Ovary (tissue), 9 donors: Measurements from ENCODE around the gene SARM1. TPM values are rescaled to one million over a fixed set of nuclear protein-coding genes. Genes with fewer than 3 reads are reported as not detected.

ENCODE experiments used
- DNase-seq, 5 donors: peaks; one replicate each; pipeline ENCODE4 v3.0.0-alpha.2; 2019 to 2020
- H3K27ac ChIP-seq, 2 donors: fragments of 200-600 bp; one replicate each; pipeline versions ENCODE4 v1.5.1 to v1.8.0; 2019 to 2022
- H3K27me3 ChIP-seq: fragments of 200-600 bp; one replicate; pipeline ENCODE4 v1.8.0; 2022
- H3K36me3 ChIP-seq: fragments of 200-600 bp; sonication (generic); one replicate; pipeline ENCODE4 v1.5.1; 2019
- H3K4me1 ChIP-seq: one replicate; pipeline ENCODE4 v1.8.1; 2013; ENCODE audit warnings: mild to moderate bottlenecking, moderate library complexity; ENCODE audit not compliant: insufficient read depth
- H3K4me3 ChIP-seq: fragments of 200-600 bp; sonication (generic); one replicate; pipeline ENCODE4 v1.5.1; 2017
- H3K9me3 ChIP-seq, 2 donors: fragments of 200-600 bp in 1 of 2; sonication (generic) in 1 of 2; one replicate each; pipeline versions ENCODE4 v1.5.1 to v1.8.1; 2013 to 2019; ENCODE audit warnings: mild to moderate bottlenecking in 1 of 2, moderate library complexity in 1 of 2
- EP300 ChIP-seq: sonication (generic); formaldehyde crosslinking; IDR thresholded peaks from one replicate; pipeline ENCODE4 v1.6.1; 2017; ENCODE audit warnings: antibody characterized with exemption
- POLR2A ChIP-seq: fragments of 450-650 bp; IDR thresholded peaks from one replicate; pipeline ENCODE4 v1.6.1; 2017; ENCODE audit warnings: antibody characterized with exemption, mild to moderate bottlenecking, moderate library complexity
- WGBS, 3 donors: extraction: QIAGEN DNeasy Blood & Tissue Kit in 1 of 3; methylation state at CpG; one replicate each; pipeline versions ENCODE4 v1.1.5 to v1.1.7; 2013 to 2017; 5-methylcytosine and 5-hydroxymethylcytosine counted together
- intact Hi-C, 4 donors: fragments of 100-400 bp; cut with DNase I; formaldehyde crosslinking; loops; one replicate each; pipeline versions ENCODE4 v1.11.0 to v1.15.1; 2022 to 2023
- polyA plus RNA-seq, 2 donors: library from polyadenylated mRNA; stranded (reverse); fragments of 200-250 nt in 1 of 2; fragments of 350-450 nt in 1 of 2; fragmentation: Illumina TruSeq in 1 of 2; extraction: RNeasy Lipid Tissue Mini Kit (QIAGEN cat#74804) in 1 of 2; gene quantifications; one replicate each; pipeline ENCODE4 v1.2.3, GENCODE V29; 2013 to 2014
- total RNA-seq, 7 donors: library from RNA; depleted of rRNA in 2 of 7; stranded (reverse); fragments of >200 nt in 2 of 7; fragmentation: NEBNext Ultra II Directional in 3 of 7; extraction: Animal tissue kit (Norgen Biotek cat#: 25700) in 3 of 7; gene quantifications; one replicate each; pipeline versions ENCODE4 v1.1.0 to v1.2.4, GENCODE V29; 2016 to 2023
- TF ChIP-seq, protein P1 (sequence below), 3 donors: fragments of 450-650 bp in 2 of 3; fragments of 200-600 bp in 1 of 3; IDR thresholded peaks; one replicate each; pipeline versions ENCODE4 v1.5.1 to v1.8.0; 2016 to 2022; ENCODE audit warnings: antibody characterized with exemption in 3 of 3, mild to moderate bottlenecking in 1 of 3
- donor health status: DM: no; HTN: no; CAD: no; lungs with moderate emphysema.
- donor health status: DM: no; HTN: no; CAD: no.
- donor health status: Bipolar disorder and iron deficiency.
- donor health status: DM: yes; HTN: yes; CAD: no.
- donor health status: DM: no; HTN: no; CAD: no.
- donor health status: DM: yes; HTN: yes; CAD: no.

The SARM1 gene
- total and polyA plus RNA-seq, 9 donors: 7.4 to 21.5 (median 14.1) TPM

DNA sequence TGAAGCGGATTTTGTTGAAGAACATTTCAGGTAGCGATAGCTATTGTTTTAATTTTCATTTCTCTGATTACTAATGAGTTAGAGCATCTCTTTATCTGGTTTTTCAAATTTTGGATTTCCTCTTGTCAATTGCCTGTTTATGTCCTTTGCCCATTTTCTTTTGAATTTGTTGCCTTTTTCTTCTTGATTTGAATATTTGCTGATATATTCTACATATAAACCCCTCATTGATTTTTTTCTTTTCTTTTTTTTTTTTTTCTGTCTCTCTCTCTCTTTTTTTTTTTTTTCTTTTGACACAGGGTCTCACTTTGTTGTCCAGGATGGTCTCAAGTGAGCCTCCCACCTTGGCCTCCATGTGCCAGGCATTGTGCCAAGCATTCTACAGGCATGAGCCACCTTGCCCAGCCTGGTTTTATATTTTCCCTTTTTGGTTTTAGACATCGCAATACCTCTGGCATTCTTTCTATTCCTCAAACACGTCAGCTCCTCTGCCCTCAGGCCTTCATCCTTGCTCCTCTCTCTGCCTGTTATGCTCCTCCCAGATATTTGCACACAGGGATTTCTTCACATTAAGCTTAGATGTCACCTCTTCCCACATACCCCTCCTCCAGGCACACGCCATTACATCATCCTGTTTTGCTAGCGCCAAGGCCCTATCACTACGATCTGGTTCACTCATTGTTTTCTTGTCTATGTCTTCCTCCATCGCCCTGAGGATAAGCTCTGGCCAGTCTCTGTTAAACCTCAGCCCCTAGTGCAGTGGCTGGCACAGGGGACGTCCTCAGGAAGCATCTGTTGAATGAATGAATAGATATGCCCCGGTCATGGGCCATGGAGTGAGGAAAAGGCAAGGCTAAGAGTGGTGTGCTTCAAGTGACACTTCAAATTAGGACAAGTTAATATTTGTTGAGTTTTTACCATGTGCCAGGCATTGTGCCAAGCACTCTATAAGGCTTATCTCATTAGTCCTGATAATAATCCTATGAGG lies 8.6 kb downstream of the SARM1 start:
- H3K9me3 ChIP-seq: no peaks in the 10 kb centered on the region
- no peaks in the 10 kb centered on the region for H3K36me3 ChIP-seq
- DNase-seq: peak in 1 of 5 donors; percentile 6
- no peak overlapping the region for H3K4me3 ChIP-seq
- TF ChIP-seq, protein P1, sequence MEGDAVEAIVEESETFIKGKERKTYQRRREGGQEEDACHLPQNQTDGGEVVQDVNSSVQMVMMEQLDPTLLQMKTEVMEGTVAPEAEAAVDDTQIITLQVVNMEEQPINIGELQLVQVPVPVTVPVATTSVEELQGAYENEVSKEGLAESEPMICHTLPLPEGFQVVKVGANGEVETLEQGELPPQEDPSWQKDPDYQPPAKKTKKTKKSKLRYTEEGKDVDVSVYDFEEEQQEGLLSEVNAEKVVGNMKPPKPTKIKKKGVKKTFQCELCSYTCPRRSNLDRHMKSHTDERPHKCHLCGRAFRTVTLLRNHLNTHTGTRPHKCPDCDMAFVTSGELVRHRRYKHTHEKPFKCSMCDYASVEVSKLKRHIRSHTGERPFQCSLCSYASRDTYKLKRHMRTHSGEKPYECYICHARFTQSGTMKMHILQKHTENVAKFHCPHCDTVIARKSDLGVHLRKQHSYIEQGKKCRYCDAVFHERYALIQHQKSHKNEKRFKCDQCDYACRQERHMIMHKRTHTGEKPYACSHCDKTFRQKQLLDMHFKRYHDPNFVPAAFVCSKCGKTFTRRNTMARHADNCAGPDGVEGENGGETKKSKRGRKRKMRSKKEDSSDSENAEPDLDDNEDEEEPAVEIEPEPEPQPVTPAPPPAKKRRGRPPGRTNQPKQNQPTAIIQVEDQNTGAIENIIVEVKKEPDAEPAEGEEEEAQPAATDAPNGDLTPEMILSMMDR (IDR thresholded peaks at IDR 0.05): no peak
- no peak for TF ChIP-seq POLR2A
- no peak for TF ChIP-seq EP300
- no peaks in the 10 kb centered on the region for H3K4me1 ChIP-seq
- no peaks in the 10 kb centered on the region for H3K27me3 ChIP-seq
- H3K27ac ChIP-seq: no peak overlapping the region
- 85 to 89% (median 88%) methylated on average over 10 of the region's 10 CpGs for WGBS, 3 donors
- intact Hi-C loops: no loop called here

DNA sequence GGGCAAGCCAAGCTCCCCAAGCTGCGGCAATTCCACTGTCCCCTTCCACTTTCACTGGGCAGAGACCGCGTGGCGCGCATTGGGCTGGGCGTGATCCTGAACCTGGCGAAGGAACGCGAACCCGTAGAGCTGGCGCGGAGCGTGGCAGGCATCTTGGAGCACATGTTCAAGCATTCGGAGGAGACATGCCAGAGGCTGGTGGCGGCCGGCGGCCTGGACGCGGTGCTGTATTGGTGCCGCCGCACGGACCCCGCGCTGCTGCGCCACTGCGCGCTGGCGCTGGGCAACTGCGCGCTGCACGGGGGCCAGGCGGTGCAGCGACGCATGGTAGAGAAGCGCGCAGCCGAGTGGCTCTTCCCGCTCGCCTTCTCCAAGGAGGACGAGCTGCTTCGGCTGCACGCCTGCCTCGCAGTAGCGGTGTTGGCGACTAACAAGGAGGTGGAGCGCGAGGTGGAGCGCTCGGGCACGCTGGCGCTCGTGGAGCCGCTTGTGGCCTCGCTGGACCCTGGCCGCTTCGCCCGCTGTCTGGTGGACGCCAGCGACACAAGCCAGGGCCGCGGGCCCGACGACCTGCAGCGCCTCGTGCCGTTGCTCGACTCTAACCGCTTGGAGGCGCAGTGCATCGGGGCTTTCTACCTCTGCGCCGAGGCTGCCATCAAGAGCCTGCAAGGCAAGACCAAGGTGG lies 9.8 kb downstream of the SARM1 start:
- TF ChIP-seq POLR2A: no peak
- TF ChIP-seq EP300: no peak
- TF ChIP-seq, protein P1 (IDR thresholded peaks at IDR 0.05): no peak
- DNase-seq: peak in 1 of 5 donors; percentile 28
- no peak overlapping the region for H3K4me3 ChIP-seq
- WGBS, 3 donors: 60 to 69% (median 66%) methylated on average over 72 of the region's 72 CpGs
- no peaks in the 10 kb centered on the region for H3K4me1 ChIP-seq
- no peaks in the 10 kb centered on the region for H3K36me3 ChIP-seq
- H3K27ac ChIP-seq: no peak overlapping the region
- no peaks in the 10 kb centered on the region for H3K27me3 ChIP-seq
- intact Hi-C loops: no loop called here
- no peaks in the 10 kb centered on the region for H3K9me3 ChIP-seq

DNA sequence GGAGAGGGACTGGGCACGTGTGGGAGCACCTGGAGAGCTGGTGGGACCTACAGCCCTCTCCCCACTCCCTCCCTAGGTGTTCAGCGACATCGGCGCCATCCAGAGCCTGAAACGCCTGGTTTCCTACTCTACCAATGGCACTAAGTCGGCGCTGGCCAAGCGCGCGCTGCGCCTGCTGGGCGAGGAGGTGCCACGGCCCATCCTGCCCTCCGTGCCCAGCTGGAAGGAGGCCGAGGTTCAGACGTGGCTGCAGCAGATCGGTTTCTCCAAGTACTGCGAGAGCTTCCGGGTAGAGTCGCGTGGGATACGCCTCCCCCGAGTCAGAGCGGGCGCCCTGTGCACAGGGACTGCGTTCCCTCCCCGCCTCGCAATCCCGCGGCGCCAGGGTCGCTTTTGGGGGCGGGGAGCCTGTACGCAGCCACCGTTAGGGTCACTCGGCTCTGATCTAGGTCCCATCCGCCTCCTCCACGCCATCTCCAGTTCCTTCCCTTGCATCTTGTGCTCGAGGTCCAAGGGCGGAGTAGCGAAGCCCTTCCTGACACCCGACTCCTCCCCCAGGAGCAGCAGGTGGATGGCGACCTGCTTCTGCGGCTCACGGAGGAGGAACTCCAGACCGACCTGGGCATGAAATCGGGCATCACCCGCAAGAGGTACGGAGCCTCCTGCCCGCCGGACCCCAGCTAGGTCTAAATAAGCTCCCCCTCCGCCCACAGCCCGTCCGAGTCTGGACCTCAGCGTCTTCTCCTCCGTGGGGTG lies 13.0 kb downstream of the SARM1 start:
- no peaks in the 10 kb centered on the region for H3K36me3 ChIP-seq
- no peak for DNase-seq

More for the DNA sequence above, 13.0 kb downstream of the SARM1 start:
- intact Hi-C loops: no loop called here
- Histone ChIP-seq H3K9me3 (no peaks in the 10 kb centered on the region), H3K4me1 (no peaks in the 10 kb centered on the region), H3K4me3 (peak overlapping the region; percentile 20), H3K27me3 (no peaks in the 10 kb centered on the region), H3K27ac (no peak overlapping the region)
- WGBS, 3 donors: 67 to 73% (median 71%) methylated on average over 56 of the region's 56 CpGs
- no peak for TF ChIP-seq EP300
- no peak for TF ChIP-seq POLR2A
- TF ChIP-seq, protein P1 (IDR thresholded peaks at IDR 0.05): no peak
